ENCODE data around the gene SERHL2.

Gene SERHL2

DNA sequence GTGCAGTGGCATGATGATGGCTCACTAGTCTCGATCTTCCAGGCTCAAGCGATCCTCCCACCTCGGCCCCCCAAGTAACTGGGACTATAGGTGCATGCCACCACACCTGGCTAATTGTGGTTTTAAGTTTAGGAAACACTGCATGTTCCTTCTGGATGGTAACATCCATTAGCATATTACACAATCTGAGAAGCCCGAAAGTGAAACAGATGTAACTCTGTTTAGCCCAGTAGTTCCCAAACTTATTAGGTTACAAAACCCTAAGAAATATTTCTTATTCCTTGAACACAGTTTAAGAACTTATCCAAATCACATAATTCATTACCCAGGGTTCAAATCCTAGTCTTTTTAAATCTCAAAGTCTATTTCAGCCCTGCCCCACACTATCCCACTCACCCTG is 32.6 kb downstream of the SERHL2 start:
- TF ChIP-seq SUZ12 (IDR thresholded peaks at IDR 0.05; ENCODE audit: extremely low read depth, insufficient read depth, insufficient read length) = no peak
- no peak for TF ChIP-seq ZNF274 (IDR thresholded peaks at IDR 0.05; ENCODE audit: low read depth, low read length)
- no peak for TF ChIP-seq YY1 (IDR thresholded peaks at IDR 0.05; ENCODE audit: insufficient read depth, insufficient read length)
- Histone ChIP-seq H3K9ac (ENCODE audit: insufficient read length, low read depth) (no peak overlapping the region), H3K36me3 (ENCODE audit: insufficient read depth, insufficient read length, low read length) (peaks cover 77% of the 10 kb centered on the region), H3K4me1 (ENCODE audit: insufficient read depth, insufficient read length) (no peaks in the 10 kb centered on the region), H3K9me3 (ENCODE audit: insufficient read depth, low read length) (no peaks in the 10 kb centered on the region), H3K4me3 (ENCODE audit: insufficient read length, low read depth) (no peak overlapping the region), H3K27me3 (ENCODE audit: insufficient read depth, insufficient read length) (no peaks in the 10 kb centered on the region)
- no peak for DNase-seq (ENCODE audit: low read depth, low spot score)

DNA sequence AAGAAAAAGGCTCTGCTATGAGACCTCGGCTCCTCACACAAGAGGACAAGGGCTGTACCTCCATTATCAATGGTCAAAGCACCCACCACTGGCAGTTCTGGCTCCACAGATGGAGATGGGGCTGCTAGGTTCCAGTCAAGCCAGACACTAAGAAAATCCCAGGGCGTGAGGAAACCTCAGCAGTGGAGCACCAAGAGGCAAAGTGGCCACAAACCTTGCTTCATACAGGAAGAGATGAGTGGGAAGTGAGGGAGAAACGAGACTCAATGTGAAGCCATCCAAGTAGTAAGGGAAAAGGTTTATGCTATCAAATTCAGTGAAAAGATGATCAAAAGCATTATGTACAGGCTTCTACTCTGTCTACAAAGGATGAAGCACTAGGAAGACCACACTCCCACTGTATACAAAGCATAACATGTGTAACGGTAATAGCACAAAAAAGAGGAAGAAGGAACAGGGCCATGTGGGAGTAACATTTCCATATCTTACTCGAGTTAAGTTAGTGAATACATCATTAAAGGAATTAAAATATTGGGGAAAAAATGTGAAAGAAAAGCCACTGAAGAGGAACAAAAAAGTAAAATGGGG is 33.9 kb downstream of the SERHL2 start:
- Histone ChIP-seq H3K9me3 (ENCODE audit: insufficient read depth, low read length) (no peaks in the 10 kb centered on the region), H3K36me3 (ENCODE audit: insufficient read depth, insufficient read length, low read length) (peaks cover 86% of the 10 kb centered on the region), H3K9ac (ENCODE audit: insufficient read length, low read depth) (no peak overlapping the region), H3K4me1 (ENCODE audit: insufficient read depth, insufficient read length) (no peaks in the 10 kb centered on the region), H3K27me3 (ENCODE audit: insufficient read depth, insufficient read length) (no peaks in the 10 kb centered on the region), H3K4me3 (ENCODE audit: insufficient read length, low read depth) (no peak overlapping the region)
- TF ChIP-seq YY1 (IDR thresholded peaks at IDR 0.05; ENCODE audit: insufficient read depth, insufficient read length) = no peak
- no peak for TF ChIP-seq SUZ12 (IDR thresholded peaks at IDR 0.05; ENCODE audit: extremely low read depth, insufficient read depth, insufficient read length)
- no peak for TF ChIP-seq ZNF274 (IDR thresholded peaks at IDR 0.05; ENCODE audit: low read depth, low read length)
- no peak for DNase-seq (ENCODE audit: low read depth, low spot score)

DNA sequence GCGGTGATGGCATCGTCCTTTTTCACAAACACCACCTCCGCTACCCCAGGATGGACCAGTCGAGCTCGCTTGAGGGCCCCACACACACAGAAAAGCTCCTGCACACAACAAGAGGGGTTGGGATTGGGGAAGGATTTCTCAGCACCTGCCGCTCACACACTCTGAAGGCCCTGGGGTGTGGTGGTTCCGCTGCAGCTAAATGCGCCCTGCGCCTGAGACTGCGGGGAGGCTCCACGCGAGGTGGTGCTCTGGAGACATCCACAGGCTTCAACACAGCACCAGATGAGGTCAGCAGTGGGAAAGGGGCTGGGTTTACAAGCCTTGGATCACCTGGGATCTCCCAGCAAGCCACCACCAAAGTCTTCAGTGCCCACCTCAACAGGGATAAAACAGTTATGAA is 38.2 kb downstream of the SERHL2 start:
- TF ChIP-seq SUZ12 (IDR thresholded peaks at IDR 0.05; ENCODE audit: extremely low read depth, insufficient read depth, insufficient read length) = no peak
- no peak for TF ChIP-seq YY1 (IDR thresholded peaks at IDR 0.05; ENCODE audit: insufficient read depth, insufficient read length)
- TF ChIP-seq ZNF274 (IDR thresholded peaks at IDR 0.05; ENCODE audit: low read depth, low read length) = no peak
- Histone ChIP-seq H3K9ac (ENCODE audit: insufficient read length, low read depth) (no peak overlapping the region), H3K4me3 (ENCODE audit: insufficient read length, low read depth) (no peak overlapping the region), H3K36me3 (ENCODE audit: insufficient read depth, insufficient read length, low read length) (peaks cover 83% of the 10 kb centered on the region), H3K4me1 (ENCODE audit: insufficient read depth, insufficient read length) (no peaks in the 10 kb centered on the region), H3K9me3 (ENCODE audit: insufficient read depth, low read length) (no peaks in the 10 kb centered on the region), H3K27me3 (ENCODE audit: insufficient read depth, insufficient read length) (no peaks in the 10 kb centered on the region)
- DNase-seq (ENCODE audit: low read depth, low spot score) = no peak

DNA sequence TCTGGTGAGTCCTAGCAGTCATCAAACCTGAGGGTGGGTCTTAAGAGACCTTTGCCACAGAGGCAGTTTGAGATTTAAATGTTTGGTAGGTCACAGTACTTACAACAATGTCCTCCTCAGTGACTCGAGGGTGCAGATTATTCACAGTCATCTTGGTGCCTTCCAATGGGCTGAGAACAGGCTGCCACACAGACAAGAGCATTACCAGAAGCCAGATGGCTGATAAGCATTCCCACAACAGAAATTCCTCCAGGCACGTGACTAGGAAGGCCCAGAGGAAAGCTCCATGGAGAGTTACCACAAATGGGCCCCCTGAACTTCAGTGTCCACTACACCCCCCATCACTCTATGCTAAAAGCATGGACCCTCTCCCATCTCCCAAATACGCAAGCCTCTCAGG is 41.7 kb downstream of the SERHL2 start:
- Histone ChIP-seq H3K36me3 (ENCODE audit: insufficient read depth, insufficient read length, low read length) (peaks cover 82% of the 10 kb centered on the region), H3K9me3 (ENCODE audit: insufficient read depth, low read length) (no peaks in the 10 kb centered on the region), H3K27me3 (ENCODE audit: insufficient read depth, insufficient read length) (no peaks in the 10 kb centered on the region), H3K9ac (ENCODE audit: insufficient read length, low read depth) (no peak overlapping the region), H3K4me3 (ENCODE audit: insufficient read length, low read depth) (no peak overlapping the region), H3K4me1 (ENCODE audit: insufficient read depth, insufficient read length) (no peaks in the 10 kb centered on the region)
- TF ChIP-seq YY1 (IDR thresholded peaks at IDR 0.05; ENCODE audit: insufficient read depth, insufficient read length) (no peak), ZNF274 (IDR thresholded peaks at IDR 0.05; ENCODE audit: low read depth, low read length) (no peak), SUZ12 (IDR thresholded peaks at IDR 0.05; ENCODE audit: extremely low read depth, insufficient read depth, insufficient read length) (no peak)
- DNase-seq (ENCODE audit: low read depth, low spot score) = no peak

DNA sequence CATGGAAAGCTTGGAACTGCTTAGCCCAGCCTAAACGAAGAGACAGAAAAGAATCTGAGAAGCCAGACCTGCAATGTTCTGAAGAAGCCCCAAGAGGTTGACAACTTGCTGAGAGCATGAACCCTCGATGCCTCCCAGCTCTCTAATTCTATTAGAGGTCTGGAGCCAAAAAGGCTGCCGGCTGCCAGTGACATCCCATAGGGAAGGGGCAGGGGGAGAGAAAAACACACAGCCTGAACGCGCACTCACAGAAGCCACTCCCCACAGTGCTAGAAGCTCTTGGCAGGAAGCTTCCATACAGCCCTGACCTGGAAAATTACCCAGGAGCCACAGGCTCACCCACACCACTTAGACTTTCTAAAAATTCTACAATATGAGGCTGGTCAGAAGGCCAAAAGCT is 42.6 kb downstream of the SERHL2 start:
- H3K4me3 ChIP-seq (ENCODE audit: insufficient read length, low read depth) = no peak overlapping the region
- no peak for DNase-seq (ENCODE audit: low read depth, low spot score)
- no peaks in the 10 kb centered on the region for H3K4me1 ChIP-seq (ENCODE audit: insufficient read depth, insufficient read length)
- H3K9me3 ChIP-seq (ENCODE audit: insufficient read depth, low read length) = no peaks in the 10 kb centered on the region
- H3K27me3 ChIP-seq (ENCODE audit: insufficient read depth, insufficient read length) = no peaks in the 10 kb centered on the region
- no peak overlapping the region for H3K9ac ChIP-seq (ENCODE audit: insufficient read length, low read depth)
- TF ChIP-seq YY1 (IDR thresholded peaks at IDR 0.05; ENCODE audit: insufficient read depth, insufficient read length) (no peak), ZNF274 (IDR thresholded peaks at IDR 0.05; ENCODE audit: low read depth, low read length) (no peak), SUZ12 (IDR thresholded peaks at IDR 0.05; ENCODE audit: extremely low read depth, insufficient read depth, insufficient read length) (no peak)
- H3K36me3 ChIP-seq (ENCODE audit: insufficient read depth, insufficient read length, low read length) = peaks cover 82% of the 10 kb centered on the region

DNA sequence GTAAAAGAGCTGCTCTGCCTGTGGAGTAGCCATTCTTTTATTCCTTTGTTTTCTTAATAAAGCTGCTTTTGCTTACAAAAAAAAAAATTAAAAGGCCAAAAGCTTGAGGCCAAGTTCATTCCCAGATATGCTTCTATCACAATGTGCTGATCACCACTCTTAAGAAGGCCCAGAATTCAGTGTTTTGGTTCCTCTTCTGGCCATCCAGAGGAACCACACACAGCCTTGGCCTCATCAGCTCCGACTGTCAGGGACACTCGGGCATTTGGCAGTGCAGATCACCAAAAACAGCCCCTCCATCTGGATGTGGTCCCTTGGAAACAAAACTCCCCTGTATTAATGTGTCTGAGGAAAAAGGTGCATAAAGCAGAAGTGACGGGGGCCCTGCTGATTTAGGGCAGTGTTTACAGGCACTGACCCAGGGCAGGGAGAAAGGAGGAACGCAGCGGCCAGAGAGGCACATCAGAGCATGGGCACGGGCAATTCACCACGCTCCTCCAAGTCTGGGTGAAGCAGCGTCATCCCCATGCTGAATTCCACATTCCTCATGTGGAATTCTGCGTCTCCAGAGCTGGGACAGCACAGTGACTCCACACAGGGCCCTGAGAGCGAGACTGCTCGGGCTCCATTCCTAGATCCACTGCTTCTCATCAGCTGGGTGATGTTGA is 43.2 kb downstream of the SERHL2 start:
- peaks cover 80% of the 10 kb centered on the region for H3K36me3 ChIP-seq (ENCODE audit: insufficient read depth, insufficient read length, low read length)
- no peaks in the 10 kb centered on the region for H3K4me1 ChIP-seq (ENCODE audit: insufficient read depth, insufficient read length)
- no peaks in the 10 kb centered on the region for H3K27me3 ChIP-seq (ENCODE audit: insufficient read depth, insufficient read length)
- TF ChIP-seq SUZ12 (IDR thresholded peaks at IDR 0.05; ENCODE audit: extremely low read depth, insufficient read depth, insufficient read length) = no peak
- TF ChIP-seq ZNF274 (IDR thresholded peaks at IDR 0.05; ENCODE audit: low read depth, low read length) = no peak
- TF ChIP-seq YY1 (IDR thresholded peaks at IDR 0.05; ENCODE audit: insufficient read depth, insufficient read length) = no peak
- no peak overlapping the region for H3K9ac ChIP-seq (ENCODE audit: insufficient read length, low read depth)
- no peak overlapping the region for H3K4me3 ChIP-seq (ENCODE audit: insufficient read length, low read depth)
- no peak for DNase-seq (ENCODE audit: low read depth, low spot score)
- H3K9me3 ChIP-seq (ENCODE audit: insufficient read depth, low read length) = no peaks in the 10 kb centered on the region

DNA sequence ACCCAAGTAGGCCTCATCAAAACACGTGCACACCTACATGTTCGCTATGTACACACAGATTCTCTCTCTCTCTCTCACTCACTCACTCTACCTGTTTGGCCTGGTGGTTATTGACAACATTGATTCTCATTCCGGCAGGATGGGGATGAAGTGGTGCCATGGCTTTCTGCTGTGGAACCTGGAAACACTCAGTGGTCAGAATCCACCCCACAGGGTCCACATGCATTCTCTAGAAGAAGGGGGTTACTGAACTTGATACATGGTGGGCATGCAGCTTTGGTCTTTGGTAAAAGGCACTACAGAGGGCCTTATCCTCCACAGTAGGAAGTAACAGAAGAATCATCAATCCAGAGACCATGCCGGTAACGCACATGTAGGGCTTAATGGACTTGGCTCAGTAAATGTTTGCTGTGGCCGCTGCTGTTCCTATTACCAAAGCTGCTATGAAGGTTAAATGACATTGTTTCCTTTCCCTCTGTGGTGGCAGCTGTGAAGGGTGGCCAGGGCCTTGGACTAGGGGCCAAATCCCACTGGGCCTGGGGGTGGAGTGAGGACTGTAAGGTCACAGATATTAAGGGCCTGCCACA is 48.2 kb downstream of the SERHL2 start:
- peaks cover 78% of the 10 kb centered on the region for H3K36me3 ChIP-seq (ENCODE audit: insufficient read depth, insufficient read length, low read length)
- TF ChIP-seq YY1 (IDR thresholded peaks at IDR 0.05; ENCODE audit: insufficient read depth, insufficient read length) (no peak), SUZ12 (IDR thresholded peaks at IDR 0.05; ENCODE audit: extremely low read depth, insufficient read depth, insufficient read length) (no peak), ZNF274 (IDR thresholded peaks at IDR 0.05; ENCODE audit: low read depth, low read length) (no peak)
- H3K9me3 ChIP-seq (ENCODE audit: insufficient read depth, low read length) = no peaks in the 10 kb centered on the region; the same call in 1 of the 2 replicates
- H3K4me3 ChIP-seq (ENCODE audit: insufficient read length, low read depth) = no peak overlapping the region
- no peak for DNase-seq (ENCODE audit: low read depth, low spot score)
- no peaks in the 10 kb centered on the region for H3K27me3 ChIP-seq (ENCODE audit: insufficient read depth, insufficient read length)
- H3K9ac ChIP-seq (ENCODE audit: insufficient read length, low read depth) = no peak overlapping the region
- H3K4me1 ChIP-seq (ENCODE audit: insufficient read depth, insufficient read length) = peaks cover 3% of the 10 kb centered on the region

Data from NT2/D1 (cell line).